Measurements from ENCODE around the gene SEM1.
"Not testable (repeated sequence)": the region's sequence is repeated elsewhere in the genome, so short reads cannot be mapped to it uniquely, and the experiment has no call there.

SEM1 gene

DNA sequence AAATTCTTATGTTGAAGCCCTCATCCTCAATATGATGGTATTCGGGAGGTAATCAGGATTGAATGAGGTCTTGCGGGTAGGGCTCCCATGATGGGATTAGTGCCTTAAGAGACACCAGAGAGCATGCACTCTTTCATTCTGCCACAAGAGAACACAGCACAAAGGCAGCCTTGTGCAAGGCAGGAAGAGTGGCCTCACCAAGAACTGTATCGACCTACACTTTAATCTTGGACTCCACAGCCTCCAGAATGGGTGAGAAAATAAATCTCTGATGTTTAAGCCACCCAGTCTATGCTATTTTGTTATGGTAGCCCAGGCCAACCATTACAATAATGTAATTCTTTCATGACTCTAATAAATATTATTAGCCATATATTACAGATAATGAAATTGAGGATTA is 8.4 kb downstream of the SEM1 start:
- no peak for DNase-seq (ENCODE audit: low read depth in 2 of 2)

DNA sequence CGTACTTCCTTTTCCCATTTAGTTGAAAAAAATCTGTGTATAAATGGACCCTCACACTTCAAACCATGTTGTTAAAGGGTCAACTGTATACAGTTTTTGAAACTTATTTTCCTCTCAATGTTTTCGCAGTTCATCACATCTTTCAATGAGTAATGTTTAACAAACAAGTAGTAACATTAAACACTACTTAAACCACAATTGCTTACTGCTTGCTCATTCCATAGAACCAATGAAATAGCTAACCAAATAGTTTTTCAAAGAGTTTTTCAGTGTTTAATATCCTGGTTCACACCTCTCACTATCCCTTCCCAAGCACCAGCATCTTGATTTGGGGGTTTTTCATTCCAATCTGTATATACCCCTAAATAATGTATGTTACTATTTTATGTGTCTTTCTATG is 9.1 kb downstream of the SEM1 start:
- no peak for DNase-seq (ENCODE audit: low read depth in 2 of 2)

DNA sequence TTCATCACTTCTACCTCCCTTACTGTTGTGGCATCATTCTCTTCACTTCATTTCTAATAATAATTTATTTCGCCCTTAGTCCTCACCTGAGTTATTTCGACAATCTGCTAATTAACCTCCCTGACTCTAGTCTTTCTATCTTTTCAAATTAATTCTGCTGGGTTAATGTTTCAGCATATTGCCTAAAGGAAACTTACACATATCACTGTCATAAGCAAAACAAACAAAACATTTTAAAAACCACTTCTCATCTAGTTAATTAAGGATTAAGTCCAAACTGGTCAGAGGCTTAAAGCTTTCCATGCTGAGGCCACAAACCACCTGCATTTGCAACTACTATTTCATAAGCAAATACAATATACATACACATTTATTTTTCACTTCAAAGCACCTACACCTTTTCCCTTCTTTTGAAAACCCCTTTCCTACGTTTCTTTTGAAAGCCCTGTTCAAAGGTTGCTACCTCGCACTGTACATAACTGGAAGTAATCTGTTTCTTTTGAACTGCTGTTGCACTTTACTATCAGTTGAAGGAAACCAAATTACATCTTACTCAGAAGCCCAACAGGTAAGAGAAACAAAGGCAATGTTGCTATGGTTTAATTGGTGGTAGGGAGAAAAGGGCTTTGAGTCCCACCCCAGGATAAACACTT is 10.3 kb downstream of the SEM1 start:
- no peak for DNase-seq (ENCODE audit: low read depth in 2 of 2)

- DNase-seq (ENCODE audit: low read depth in 2 of 2), result not testable (repeated sequence)
These were observed 11.2 kb downstream of the SEM1 start for GRCh38 chr7:96698449-96698848.

DNA sequence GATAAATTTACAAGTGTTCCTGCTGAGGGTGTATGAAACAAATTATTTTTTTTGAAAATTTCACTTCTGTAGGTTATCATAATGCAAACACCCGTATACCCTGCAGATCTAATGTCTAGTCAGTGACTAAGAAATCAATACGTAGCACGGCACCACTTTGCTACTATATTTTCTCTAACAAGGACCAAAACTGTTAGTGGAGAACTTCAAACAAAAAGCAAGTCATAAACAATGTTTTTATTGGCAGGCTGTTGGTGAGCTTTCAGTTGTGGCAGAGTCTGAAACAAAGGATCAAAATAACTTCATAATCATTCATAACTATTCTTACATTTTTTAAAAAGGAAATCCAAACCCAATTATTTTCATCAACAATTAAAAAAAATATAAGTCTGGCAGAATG is 11.8 kb downstream of the SEM1 start:
- no peak for DNase-seq (ENCODE audit: low read depth in 2 of 2)

DNA sequence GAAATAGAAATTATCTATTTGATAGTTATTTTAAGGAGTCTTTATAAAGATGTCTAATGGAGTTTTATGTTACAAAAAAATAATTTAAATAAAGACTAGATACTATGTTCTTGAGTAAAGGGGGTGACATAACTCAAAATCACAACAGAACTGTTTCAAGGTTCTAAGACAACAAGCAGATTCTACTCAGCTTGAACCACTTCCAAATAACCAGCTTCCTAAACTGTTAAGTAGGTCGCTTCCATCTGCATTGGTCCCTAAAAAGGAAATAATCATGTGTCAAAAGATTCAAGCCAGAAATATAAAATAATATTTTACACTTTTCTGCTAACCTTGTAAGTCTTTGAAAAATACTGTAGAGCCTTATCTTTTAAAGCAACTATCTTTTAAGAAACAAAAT is 14.1 kb downstream of the SEM1 start:
- DNase-seq (ENCODE audit: low read depth in 2 of 2), result no peak

GRCh38 chr7:96694082-96694481 is 15.6 kb downstream of the SEM1 start:
- no peak for DNase-seq (ENCODE audit: low read depth in 2 of 2)

- DNase-seq (ENCODE audit: low read depth in 2 of 2), result no peak
These were observed 17.9 kb downstream of the SEM1 start for GRCh38 chr7:96691702-96692101.

- DNase-seq (ENCODE audit: low read depth in 2 of 2), result no peak
These were observed 20.2 kb downstream of the SEM1 start for GRCh38 chr7:96689414-96689813.

GRCh38 chr7:96686305-96686704 is 23.3 kb downstream of the SEM1 start:
- DNase-seq (ENCODE audit: low read depth in 2 of 2), result no peak

DNA sequence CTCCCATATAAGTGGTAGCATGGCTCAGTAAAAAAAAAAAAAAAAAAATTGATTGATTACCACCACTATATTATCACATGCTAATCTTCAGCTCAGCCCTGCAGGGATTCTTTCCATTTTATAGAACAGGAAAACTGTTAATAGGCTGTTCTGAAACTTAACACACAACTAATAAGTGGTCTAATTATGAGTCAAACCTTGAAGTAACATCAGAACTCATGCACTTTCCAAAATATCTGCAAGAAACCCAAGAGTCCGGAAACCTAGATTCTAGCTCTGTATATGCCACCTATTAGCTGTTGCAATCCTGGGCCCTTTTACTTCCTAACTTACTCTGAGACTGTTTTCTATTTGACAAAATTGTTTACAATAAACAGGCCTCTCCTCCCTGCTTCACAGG is 23.9 kb downstream of the SEM1 start:
- no peak for DNase-seq (ENCODE audit: low read depth in 2 of 2)

DNA sequence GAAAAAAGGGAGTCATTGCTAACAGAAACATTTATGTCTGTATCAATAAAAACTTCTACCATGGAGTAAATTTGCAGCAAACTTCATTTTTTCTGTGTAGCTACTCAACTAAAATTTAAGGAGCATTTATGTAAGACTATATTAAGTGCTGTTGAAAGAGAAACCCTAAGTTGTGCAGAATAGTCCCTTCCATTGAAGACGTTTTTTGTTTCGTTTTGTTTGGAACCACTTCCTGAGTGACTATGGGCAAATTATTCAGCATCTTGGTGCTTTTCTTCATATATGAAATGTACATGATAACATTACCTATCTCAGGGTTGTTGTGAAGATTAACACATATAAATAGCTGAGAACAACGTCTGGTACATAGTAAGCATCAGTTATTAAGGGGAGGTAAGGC is 24.3 kb downstream of the SEM1 start:
- DNase-seq (ENCODE audit: low read depth in 2 of 2), result no peak

DNA sequence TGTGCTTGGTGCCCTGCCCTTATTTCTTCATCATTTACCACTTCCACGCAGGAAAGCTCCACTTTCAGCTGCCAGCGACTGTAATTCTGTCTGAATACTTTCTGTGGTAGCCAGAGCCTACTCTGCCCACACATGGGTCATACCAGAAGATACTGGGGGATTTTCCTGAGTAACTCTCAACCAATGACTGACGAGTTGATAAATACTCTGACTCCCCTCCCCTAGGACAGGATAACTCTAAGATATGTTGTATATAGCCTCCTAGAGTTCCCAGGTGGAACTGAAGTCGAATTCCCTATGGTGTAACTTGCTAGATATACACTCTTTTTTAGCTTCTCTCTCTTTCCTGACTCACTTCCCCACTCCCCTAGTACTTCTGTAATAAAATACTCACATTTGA is 29.8 kb downstream of the SEM1 start:
- DNase-seq (ENCODE audit: low read depth in 2 of 2), result no peak

DNA sequence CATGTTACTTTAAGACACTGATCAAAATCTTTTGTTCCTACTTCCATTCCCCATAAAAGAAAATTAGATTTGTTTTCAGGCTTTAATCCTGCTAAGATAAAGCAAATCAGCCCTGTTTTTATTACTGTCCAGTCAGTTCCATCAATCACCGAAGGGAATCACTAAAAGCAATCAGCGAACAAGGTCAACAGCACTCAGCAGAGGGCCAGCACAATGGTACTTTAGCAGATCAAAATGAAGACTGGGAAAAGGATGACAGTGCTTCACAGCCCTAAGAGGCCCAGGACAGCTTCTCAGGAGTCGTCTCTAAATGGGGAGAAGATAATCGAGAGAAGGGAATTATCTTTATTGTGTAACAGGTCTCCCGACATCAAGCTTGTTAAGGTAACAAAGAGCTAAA is 32.7 kb downstream of the SEM1 start:
- no peak for DNase-seq (ENCODE audit: low read depth in 2 of 2)

DNA sequence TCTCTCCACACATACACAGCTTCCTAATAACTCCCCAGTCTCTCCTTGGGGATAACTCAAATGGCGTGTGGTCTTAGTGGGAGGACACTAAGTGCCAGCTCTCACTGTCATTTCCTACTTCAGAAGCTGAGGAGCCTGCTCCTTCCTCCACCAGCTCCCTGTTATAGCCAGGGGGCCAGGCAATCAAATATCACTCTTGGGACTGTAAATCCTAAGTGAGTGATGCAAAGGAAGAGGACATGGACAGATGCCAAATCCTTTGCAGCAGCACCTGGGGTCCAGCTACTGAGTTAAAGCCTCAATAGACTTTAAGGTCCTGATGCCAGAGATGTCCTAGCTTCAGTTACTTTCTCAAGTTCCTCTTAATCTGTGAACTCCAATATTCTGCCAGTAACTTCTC is 34.1 kb downstream of the SEM1 start:
- DNase-seq (ENCODE audit: low read depth in 2 of 2), result no peak

GRCh38 chr7:96674565-96674964 is 35.1 kb downstream of the SEM1 start:
- DNase-seq (ENCODE audit: low read depth in 2 of 2), result no peak

GRCh38 chr7:96671854-96672253 is 37.8 kb downstream of the SEM1 start:
- DNase-seq (ENCODE audit: low read depth in 2 of 2), result no peak

DNA sequence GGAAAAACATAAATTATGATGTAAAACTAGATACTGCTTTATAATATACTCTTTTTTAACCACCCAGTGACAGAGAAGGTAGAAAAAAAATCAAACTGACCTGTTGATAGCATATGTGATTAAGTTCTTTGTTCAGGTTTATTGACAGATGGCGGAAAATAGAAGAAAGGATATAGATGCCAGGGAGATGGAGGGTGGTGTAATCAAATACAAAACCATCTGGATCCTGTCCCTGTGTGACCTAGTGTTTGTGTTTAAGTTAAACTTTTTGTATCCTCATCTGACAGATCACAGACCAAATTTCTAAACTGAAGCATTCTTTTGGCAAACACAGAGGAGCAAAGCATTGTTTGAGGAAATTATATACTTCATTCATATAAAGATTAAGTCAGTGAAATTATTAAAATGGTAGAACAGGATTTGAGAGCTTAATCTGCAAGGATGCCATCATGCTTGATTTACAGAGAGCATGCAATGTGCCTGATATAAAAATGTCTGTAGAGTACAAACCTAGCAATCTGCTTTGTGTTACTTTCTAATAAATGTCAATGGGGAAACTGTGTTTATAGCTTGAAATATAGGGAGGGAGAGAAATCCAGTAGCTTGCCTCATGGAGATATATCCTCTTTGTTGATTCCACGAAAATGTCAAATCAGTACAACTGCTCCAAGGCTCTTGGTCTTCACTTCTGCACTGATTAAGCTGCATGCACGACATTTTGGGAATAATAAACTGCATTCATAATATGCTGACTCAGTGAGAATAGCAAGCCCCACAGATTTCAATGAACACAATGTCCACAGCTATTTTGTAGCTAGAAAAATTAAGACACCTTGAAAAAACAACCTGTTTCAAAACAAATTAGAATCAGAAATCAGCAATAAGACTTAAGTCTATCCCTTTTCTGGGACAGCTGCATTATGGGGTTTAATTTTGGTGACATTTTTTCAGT is 39.0 kb downstream of the SEM1 start:
- DNase-seq (ENCODE audit: low read depth in 2 of 2), result no peak

- no peak for DNase-seq (ENCODE audit: low read depth in 2 of 2)
These were observed 39.8 kb downstream of the SEM1 start for GRCh38 chr7:96669812-96670211.

GRCh38 chr7:96667026-96667425 is 42.6 kb downstream of the SEM1 start:
- DNase-seq (ENCODE audit: low read depth in 2 of 2), result no peak

DNA sequence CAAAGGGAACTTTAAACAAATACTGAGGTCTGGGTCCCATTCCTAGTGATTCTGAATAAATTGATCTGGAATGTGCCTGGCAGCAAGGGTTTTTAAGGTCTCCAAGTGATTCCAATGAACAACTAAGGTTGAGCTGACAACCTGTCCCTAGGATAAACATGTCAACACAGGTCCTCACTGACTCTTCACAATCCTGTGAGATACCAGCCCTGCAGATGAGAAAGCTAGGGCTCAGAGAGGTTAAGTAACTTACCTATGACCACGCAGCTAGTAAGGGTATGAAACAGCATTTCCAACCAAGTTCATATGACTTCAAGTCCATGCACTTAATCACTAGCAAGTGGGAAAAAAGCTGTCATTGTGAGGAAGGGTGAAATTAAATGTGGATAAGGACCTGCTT is 44.0 kb downstream of the SEM1 start:
- no peak for DNase-seq (ENCODE audit: low read depth in 2 of 2)

DNA sequence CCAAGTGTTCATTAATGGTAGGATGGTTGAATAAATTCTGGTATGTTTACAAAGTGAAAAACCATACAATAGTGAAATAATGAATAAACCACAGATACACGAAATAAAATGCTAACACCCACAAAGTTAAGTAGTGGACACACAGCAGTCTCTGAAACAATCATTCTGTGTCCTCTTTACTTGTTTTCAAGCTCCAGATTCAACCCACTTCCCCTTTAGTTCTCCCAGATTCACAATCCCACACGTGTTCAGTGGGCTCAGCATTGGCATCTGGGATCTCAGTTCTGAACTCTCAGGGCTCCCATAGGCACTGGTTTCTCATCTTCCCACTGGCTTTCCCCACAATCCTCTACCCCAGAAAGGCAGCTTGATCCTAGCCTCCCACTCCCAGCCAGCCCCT is 44.9 kb downstream of the SEM1 start:
- no peak for DNase-seq (ENCODE audit: low read depth in 2 of 2)

GRCh38 chr7:96663871-96664445 is 45.7 kb downstream of the SEM1 start:
- DNase-seq (ENCODE audit: low read depth in 2 of 2), result no peak
